ENCODE data around the gene MTX1.
"Not testable (repeated sequence)": the region's sequence is repeated elsewhere in the genome, so short reads cannot be mapped to it uniquely, and the experiment has no call there.

MTX1 gene

GRCh38 chr1:155218854-155219591, 10.5 kb downstream of the MTX1 start:
- POLR2A ChIA-PET, result no interaction called here
- peak; percentile 24 for DNase-seq (ENCODE audit: extremely low spot score)
- CTCF ChIA-PET, result interaction anchor here (0.6 to 2.1 kb wide), 3 partner anchors 12 to 379 kb away, joined by 3 to 8 read pairs (median 3); no protein-coding TSS in a partner anchor
- no peak for TF ChIP-seq CTCF (IDR thresholded peaks at IDR 0.05; ENCODE audit: control extremely low read depth, extremely low read depth, low read depth, missing control alignments)

- ChIA-PET CTCF (interaction anchor here (0.9 to 2.1 kb wide), 2 partner anchors 13 to 31 kb away, joined by 3 to 8 read pairs; no protein-coding TSS in a partner anchor), POLR2A (no interaction called here)
- DNase-seq (ENCODE audit: extremely low spot score), result peak; percentile 37
- TF ChIP-seq CTCF (IDR thresholded peaks at IDR 0.05; ENCODE audit: control extremely low read depth, extremely low read depth, low read depth, missing control alignments), result no peak
These were observed 11.1 kb downstream of the MTX1 start for GRCh38 chr1:155219592-155220031.

GRCh38 chr1:155220211-155220965, 11.9 kb downstream of the MTX1 start:
- POLR2A ChIA-PET; DNase-seq (ENCODE audit: extremely low spot score): not testable (repeated sequence)
- CTCF ChIA-PET, result interaction anchor here (1.4 kb wide), 1 partner anchor 31 kb away, joined by 3 read pairs; no protein-coding TSS in a partner anchor

- TF ChIP-seq CTCF (IDR thresholded peaks at IDR 0.05; ENCODE audit: control extremely low read depth, extremely low read depth, low read depth, missing control alignments), result no peak
- CTCF ChIA-PET, result interaction anchor here (0.7 to 6.9 kb wide), 6 partner anchors 9 to 50 kb away, joined by 3 to 88 read pairs (median 6); partner anchors contain the start of genes KRTCAP2, MTX1, THBS3 and TRIM46
- peak; percentile 15 for DNase-seq (ENCODE audit: extremely low spot score)
- POLR2A ChIA-PET, result no interaction called here
These were observed 14.6 kb downstream of the MTX1 start for GRCh38 chr1:155223047-155223446.

- DNase-seq (ENCODE audit: extremely low spot score); POLR2A ChIA-PET: not testable (repeated sequence)
- CTCF ChIA-PET, result interaction anchor here (0.8 to 6.9 kb wide), 9 partner anchors 10 to 50 kb away, joined by 3 to 88 read pairs (median 4); partner anchors contain the start of genes MTX1 and THBS3
These were observed 16.9 kb downstream of the MTX1 start for GRCh38 chr1:155225404-155225759.

- peak; percentile 79 for TF ChIP-seq CTCF (IDR thresholded peaks at IDR 0.05; ENCODE audit: control extremely low read depth, extremely low read depth, low read depth, missing control alignments)
- DNase-seq (ENCODE audit: extremely low spot score), result peak; percentile 76
- CTCF ChIA-PET, result interaction anchor here (0.8 to 6.9 kb wide), 10 partner anchors 10 to 53 kb away, joined by 3 to 88 read pairs (median 6); partner anchors contain the start of genes CLK2, KRTCAP2, MTX1 and THBS3
- POLR2A ChIA-PET, result no interaction called here
These were observed 17.9 kb downstream of the MTX1 start for GRCh38 chr1:155226188-155226909.

- ChIA-PET CTCF (interaction anchor here (1.0 to 6.9 kb wide), 8 partner anchors 11 to 54 kb away, joined by 3 to 88 read pairs (median 9); partner anchors contain the start of genes CLK2, KRTCAP2, MTX1 and THBS3), POLR2A (no interaction called here)
These were observed 18.4 kb downstream of the MTX1 start for GRCh38 chr1:155226910-155227260.

More at GRCh38 chr1:155226910-155227260, 18.4 kb downstream of the MTX1 start:
- TF ChIP-seq CTCF (IDR thresholded peaks at IDR 0.05; ENCODE audit: control extremely low read depth, extremely low read depth, low read depth, missing control alignments), result no peak
- DNase-seq (ENCODE audit: extremely low spot score), result peak; percentile 45
